HG02870 (cell line): Measurements from ENCODE around the gene DNAJC13.

ENCODE experiments used
- ATAC-seq: cut with Tn5 transposase; IDR thresholded peaks from one replicate; pipeline ENCODE4 v1.9.1; 2021; ENCODE audit warnings: mild to moderate bottlenecking, moderate library complexity; ENCODE audit not compliant: unreplicated experiment

The DNAJC13 gene

DNA sequence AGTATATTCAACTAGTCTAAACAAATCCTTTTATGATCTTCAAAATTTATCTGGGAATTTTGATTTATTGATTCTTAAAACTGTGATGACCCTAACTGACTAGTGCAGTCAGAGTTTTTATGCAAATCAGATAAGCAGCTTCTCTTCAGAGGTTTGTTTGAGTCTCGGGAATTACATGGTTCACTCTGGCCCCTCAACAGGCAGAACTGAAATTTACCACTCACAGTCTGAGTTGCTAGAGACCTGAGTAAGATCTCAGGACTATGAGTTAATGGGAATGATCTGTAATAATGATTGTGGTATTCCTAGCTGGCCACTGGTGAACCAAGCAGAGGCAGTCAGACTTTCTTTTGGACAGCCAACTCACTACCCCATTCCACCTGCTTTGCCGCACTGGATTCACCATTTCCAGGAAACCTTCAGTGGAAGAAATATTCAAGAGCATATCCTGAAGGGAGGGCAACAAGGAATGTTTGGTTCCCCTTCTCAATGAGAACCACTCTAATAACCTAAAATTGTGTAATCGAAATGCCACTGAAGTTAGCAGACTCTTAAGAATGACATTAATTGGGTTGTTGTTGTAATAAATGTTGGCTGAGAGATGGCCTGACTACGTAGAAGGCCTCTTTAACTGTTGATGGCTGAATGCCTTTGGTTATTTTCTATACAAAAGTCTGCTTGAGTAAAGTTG, 11.5 kb upstream of the DNAJC13 start:
- no peak for ATAC-seq

DNA sequence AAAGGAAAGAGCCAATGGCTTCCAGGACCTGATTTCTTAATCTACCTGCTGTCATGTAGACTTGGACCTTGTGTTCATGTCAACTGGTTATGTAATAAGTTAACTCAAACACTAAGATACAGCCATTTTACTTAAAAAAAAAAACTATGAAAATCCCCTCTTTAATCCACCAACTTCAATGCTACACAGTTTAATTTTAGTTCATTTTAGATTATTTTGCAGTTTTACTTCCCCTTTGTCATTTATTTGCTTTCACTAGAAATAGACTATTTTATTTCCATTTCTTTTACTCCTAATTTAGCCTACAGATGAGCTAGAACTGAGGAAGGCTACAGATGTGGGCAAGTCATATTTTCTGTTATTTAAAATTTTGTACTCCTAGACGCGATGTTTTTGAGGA, 10.7 kb upstream of the DNAJC13 start:
- ATAC-seq = no peak

DNA sequence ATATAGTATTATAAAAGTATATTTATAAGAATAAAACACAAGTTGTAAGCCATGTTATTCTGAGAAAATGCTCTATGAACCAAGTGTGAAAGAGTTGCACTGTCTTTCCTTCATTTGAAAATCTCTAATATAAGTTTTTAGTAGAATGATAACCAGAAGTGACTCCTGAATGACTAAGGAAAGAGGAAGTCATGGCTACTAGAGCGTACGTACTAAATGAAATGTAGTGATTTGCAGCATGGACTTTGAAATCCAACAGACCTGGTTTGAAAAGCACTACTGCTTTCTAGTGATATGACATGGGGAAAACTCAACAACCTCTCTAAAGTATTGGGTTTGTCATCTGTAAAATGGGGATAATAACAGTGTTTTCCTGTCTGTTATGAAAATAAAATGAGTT, 10.3 kb upstream of the DNAJC13 start:
- no peak for ATAC-seq

DNA sequence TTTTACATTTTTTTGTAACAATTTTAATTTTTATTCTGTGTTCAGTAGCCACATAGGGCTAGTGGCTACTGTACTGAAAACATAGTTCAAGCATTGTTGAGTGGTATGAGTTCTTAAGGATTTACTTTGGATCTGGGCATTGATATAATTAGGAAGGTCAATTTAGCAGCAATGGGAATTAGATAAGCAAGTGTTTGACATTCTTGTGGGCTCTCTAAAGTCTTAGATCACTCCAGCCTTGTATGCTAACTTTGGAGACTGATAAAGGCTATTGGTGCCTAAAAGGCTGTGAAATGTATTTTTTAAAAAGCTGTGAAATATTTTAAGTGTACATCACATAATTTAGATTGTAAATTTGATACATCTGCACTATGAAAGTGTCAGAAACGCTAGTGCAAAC, 2.5 kb upstream of the DNAJC13 start:
- no peak for ATAC-seq

DNA sequence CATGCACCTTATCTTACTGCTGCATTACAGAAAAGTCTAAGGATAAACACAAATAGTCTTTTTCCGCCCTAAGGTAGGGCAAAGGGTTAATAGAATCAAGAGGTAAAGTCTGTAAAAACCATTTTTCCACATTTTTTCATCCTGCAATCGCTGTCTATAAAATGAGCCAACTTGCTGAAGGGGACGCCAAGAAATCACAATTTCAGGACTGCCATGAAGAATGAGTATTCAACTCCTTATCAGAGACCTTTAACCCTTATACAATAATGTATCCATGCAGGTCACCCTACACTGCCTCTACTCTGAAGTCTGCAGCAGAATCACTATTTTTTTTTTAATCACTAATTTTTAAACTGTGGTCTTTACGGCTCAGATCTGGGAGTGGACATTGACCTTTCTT, 1.1 kb upstream of the DNAJC13 start:
- no peak for ATAC-seq

DNA sequence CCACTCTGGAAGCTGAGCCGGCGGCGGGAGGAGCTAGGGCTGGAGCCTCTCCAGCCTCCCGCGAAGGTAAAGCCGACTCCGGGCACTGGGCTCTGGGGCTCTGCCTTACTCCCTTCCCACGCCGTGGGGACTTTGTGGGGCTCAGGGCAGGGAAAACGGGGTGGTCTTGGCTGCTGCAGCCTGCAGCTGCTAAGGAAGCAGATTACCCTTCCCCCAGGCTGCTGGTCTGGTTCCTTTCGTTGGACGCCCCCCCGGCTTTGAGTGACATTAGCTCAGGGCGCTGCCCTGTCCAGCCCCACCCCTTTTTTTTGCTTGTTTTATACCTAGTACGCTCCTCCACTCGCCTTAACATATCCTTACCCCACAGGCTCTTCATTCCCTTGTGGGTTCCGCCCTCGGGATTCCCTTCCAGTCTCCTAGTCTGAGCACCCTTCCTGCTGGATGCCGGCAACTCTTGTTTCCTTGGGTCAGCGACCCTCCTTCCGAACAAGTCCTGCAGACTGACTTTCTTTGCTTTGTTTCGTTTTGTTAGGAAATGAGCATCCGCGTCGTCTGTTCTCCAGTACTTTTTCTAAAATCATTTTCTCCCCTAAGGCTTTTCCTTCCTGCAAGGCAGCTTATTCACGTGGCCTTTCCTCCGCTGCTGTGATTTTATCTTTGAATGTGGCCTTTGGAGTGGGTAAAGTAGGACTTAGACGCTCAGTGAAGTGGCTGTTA, 551 bp downstream of the DNAJC13 start:
- peak; percentile 45 for ATAC-seq

DNA sequence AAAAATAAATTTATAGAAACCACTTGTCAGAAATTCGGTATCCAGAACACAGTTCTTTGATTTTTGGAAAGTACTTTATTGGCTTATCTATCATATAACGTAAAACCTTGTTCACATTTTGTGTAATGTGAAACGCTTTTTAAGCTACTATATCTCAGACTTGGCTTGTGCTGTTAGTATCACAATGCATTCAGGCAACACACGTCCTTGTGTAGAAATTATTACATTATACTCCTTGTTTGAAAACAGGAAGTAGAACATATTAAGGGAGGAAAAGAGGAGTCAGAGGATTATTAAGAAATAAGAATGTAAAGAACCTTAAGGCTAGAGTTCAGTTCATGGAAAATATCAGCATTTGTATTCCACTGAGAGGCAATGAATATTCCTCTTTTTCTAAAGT, 1.6 kb downstream of the DNAJC13 start:
- no peak for ATAC-seq

DNA sequence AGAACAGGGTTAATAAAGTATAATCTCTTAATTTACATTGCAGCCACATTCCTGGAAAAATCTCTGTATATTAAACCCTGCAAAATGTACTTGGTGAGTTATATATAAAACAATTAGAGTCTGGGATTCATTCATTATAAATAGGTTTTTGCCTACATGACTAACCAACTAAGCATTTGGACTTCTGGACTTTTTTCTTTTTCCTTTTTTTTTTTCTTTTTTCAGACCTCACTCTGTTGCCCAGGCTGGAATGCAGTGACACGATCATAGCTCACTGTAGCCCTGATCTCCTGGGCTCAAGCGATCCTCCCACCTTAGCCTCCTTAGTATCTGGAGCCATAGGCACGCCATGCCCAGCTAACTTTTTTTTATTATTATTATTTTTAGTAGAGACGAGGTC, 4.5 kb downstream of the DNAJC13 start:
- no peak for ATAC-seq

DNA sequence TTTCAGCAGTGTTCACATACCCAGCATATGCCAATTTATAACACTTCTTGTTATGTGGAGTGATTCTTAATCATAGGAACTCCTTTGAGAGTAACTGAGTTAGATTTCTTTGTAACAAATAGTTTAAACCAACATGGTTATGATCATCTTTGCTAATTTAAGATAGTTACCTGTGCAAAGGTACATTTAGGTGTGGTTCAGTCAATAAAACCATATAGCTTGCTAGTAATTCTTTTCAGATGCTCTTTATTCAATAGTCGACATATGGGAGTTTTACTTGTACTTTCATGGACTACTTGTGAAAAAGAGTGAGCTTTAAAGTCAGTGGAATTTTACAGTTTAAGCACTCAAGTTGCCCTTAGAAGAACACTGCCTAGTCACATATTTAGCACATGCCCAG, 5.2 kb downstream of the DNAJC13 start:
- no peak for ATAC-seq

DNA sequence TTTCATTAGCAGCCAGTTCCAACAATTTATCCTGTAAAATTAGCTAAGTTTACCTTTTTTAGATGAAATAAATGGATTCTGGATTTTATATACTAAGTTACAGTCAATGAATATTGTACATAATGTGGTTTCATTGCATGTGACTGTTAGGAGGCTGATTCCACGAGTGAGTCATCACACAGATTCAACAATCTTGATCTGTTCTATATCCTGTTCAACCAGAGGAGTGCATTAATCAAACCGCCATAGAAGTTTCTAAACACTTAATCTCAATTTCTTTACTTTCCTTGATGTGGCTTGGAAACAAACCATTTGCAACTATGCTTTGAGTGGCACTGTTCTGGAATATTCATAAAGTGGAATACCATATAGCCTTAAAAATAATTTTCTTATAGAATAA, 15.3 kb downstream of the DNAJC13 start:
- no peak for ATAC-seq

DNA sequence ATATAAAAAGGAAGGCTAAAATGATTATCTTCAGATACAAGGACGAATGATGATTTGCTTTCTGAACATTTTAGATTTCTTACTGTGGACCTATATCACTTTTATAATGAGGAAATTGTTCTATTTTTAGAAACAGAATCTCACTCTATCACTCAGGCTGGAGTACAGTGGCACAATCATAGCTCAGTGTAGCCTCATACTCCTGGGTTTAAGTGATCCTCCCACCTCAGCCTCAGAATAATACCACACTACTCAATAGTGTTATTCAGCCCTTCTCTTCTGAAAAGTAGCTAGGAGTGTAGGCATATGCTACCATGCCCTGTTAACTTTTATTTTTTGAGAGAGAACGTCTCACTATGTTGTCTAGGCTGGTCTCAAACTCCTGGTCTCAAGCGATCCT, 15.8 kb downstream of the DNAJC13 start:
- ATAC-seq = no peak

DNA sequence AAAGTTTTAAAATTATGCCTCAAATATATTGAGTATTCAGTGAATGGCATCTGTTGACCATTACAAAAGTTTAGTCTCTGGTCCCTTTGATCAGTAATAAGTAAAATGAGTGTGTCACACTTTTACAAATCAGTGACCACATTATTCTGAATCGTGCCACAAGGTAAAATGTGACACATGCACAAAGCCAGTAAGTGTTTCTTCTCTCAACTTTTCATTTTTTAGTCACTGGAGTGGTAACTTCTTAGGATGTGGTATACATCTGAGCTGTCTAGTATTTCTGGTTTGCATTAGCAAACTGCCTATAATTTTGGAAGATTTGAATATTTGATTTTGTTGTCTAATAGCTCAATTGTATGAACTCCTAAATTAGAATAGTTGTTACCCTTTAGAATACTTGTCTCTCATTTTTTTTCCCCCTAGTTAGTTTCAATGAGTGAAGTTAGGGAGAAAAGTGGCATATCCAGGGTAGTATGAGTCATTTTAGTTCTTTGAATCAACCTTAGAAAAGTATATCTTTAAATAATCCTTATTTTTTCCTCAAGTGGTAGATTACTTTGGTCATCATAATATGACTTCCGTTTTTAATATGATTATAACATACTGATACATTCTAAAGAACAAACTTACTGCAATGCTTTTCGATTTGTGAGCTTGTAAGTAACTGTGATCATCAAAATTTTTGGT, 18.1 kb downstream of the DNAJC13 start:
- no peak for ATAC-seq

DNA sequence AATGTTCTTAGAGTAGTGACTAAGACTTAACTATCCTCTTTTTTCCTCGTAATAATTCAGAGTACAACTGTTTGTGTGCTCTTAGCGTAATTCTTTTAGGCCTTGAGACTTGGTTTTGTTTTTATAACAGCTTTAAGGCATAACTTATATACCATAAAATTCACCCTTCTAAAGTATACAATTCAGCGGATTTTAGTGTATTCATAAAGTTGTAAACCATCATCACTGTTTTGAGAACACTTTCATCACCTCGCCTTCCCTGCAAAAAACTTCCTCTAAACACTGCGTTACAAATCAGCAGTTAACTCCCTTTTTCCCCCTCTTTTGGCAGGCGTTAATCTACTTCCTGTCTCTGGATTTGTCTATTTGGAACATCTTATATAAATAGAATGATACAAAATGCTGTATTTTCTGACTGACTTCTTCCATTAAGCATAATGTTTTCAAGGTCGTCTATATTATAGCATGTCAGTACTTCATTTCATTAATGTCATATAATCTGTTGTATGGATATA, 18.7 kb downstream of the DNAJC13 start:
- ATAC-seq = no peak

DNA sequence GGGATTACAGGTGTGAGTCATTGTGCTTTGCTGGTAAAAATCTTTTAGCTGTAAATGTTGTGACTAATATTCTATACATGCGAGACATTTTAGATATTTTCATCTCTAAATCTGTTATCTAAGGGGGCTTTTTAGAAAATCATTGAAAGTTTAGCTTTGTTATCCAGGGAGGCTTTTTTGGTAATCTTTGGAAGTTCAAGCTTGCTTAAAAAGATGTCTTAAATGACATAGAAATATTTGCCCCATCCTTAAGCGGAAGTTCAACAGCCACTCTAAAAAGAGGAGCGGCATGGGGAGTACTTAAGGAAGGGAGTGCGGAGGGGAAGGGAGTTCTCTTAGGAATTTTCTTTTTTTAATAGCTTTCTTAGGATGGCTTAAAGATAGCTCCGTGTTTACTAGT, 26.1 kb downstream of the DNAJC13 start:
- no peak for ATAC-seq

DNA sequence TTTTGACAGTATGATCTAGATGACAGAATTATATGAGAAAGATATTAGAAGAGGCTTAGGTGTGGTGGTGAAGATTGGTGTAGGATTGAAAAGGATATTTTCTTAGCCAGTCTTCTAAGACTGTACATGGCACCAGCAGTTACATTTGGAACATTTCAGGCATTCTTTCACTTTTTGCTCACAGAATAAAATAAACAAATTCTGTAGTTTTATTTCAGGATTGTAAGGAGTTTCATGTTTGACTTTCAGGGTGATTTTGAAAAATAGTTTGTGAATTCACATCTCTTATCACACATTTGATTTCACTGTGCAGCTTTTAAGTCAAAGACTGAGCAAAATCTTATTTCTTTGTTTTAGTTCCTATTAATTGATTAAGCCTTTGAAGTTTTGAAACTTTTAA, 27.1 kb downstream of the DNAJC13 start:
- no peak for ATAC-seq

DNA sequence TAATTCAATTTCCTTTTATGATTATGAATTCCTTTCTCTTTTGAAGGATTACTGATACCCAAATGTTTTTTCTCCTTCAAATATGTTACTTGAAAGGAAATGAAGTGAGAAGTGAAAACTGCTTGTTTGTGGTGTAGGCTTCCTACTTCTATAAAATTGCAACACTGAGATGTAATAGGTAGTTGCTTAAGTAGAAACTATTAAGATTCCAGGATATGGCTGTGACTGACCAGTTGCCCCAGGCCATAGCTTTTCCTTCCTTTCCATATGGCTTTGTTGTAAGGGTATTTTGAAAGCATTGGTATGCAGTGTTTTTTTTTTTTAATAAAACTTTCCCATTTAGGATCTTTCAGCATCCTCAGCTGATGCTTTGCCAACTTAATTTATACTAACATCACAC, 28.5 kb downstream of the DNAJC13 start:
- no peak for ATAC-seq

DNA sequence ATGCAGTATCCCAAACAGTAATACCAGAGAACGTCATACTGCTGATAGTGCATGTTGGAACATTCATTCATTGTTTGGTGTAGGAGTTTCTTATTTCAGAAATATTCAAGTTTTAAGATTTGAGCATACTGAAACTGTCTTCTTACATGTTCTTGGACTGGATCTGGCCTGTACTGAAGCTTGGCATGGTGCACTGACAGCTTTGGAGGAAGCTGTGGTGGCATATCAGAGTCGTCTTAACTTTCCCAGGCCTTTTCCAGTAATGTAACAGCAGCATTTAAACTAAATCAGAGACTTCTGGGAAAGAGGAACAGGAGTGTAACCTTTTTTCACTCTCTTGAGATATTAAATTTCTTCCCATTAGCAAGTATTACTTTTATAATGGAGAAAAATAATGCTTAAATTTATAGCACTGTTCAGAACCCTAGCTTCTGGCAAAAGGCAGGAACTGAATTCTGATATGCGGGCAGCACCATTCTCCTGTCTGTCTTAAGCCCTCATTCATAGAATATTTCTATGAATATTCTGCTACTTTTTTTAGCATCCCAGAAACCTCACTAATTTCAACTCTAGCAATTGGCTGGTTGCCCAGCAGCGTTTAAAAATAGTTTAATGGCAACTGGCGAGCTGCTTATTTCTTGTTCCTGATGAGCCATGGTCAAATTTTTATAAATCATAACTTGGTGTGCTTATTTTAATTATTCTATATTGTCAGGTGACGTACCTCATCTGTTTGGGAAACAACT, 31.1 kb downstream of the DNAJC13 start:
- ATAC-seq = no peak

DNA sequence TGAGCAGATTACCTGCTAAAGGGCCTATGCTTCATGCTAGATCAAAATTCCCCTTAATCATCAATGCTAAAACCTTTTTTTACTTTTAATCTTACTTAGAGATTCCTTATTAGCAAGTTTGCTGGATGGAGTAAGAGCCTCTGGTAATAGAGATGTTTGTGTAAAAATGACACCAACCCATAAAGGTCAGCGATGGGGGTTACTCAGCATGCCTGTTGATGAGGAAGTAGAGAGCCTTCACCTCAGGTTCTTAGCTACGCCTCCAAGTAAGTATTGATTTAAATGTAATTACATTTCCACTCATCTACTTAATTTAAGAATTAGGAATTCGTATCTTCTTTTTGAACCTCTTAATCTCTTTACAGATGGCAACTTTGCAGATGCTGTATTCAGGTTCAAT, 38.8 kb downstream of the DNAJC13 start:
- ATAC-seq = no peak

DNA sequence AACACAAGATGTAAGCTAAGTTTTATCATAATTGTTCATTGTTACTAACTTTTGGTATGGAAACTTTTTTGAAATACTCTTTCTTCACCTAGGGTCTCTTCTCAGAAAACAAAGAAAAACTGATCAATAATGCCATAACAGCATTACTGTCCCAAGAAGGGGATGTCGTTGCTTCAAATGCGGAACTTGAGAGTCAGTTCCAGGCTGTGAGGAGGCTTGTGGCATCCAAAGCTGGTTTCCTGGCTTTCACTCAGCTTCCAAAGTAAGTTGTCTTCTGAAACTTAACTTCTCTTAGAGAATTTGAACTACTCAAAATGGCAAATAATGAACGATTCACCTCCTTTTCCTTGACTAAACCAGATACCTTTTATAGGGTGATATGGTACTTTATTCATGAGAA, 39.3 kb downstream of the DNAJC13 start:
- no peak for ATAC-seq

DNA sequence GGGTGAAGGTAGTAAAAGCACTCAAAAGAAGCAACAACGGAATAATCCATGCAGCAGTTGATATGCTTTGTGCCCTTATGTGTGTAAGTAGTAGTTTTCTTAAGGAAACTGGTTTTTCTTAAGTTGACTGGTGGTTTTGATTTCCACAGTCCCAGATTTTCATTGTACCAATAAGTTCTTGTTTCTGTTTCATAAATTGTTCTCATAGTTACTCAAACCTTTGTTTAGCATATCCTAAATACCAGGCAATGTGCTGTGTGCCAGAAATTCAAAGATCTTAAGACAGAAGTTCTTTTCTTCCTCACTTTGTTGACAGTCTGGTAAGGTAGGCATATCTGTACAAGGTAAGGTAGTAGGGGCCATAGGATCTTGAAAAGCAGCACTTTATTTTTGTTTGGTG, 40.0 kb downstream of the DNAJC13 start:
- no peak for ATAC-seq

DNA sequence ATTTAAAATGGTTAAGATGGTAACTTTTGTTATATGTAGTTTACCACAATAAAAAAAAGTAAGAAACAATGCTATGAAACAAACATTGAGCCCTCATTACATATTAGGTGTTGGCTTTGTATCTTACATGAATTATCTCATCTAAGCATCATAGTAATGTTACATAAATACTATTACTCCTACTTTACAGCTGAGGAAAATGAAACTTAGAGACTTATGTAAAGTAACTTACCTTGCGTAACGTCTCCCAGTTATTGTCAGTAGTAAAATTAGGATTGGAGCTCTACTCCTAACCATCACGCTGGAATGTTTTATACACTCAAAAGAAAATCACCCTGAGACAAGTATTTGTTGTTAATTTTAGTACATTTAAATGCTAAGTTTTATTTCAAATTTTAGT, 42.2 kb downstream of the DNAJC13 start:
- ATAC-seq = no peak
